DND-41 (cell line): ENCODE data around the gene WDHD1.

Source experiments
- ATAC-seq: fragments of 200-7000 bp; cut with Tn5 transposase; 3 replicates; pipeline ENCODE4 v1.9.1; 2021; ENCODE audit warnings: low read depth; ENCODE audit not compliant: insufficient read depth
- DNase-seq: peaks from one replicate; pipeline ENCODE4 v3.0.0-alpha.2; 2020
- H2AFZ ChIP-seq: 2 replicates; pipeline ENCODE4 v1.6.0; 2012; ENCODE audit warnings: low read depth, low read length
- H3K27ac ChIP-seq: 2 replicates; pipeline ENCODE4 v1.5.1; 2012; ENCODE audit warnings: low read length, inconsistent platforms
- H3K27me3 ChIP-seq: fragments of 200-600 bp; sonication (generic); 2 replicates; pipeline ENCODE4 v1.6.0; 2012; ENCODE audit warnings: low read length, mild to moderate bottlenecking, inconsistent platforms; ENCODE audit not compliant: insufficient read depth, poor library complexity
- H3K36me3 ChIP-seq: 2 replicates; pipeline ENCODE4 v1.5.1; 2012; ENCODE audit warnings: low read length, inconsistent platforms; ENCODE audit not compliant: insufficient read depth
- H3K4me1 ChIP-seq: 2 replicates; pipeline ENCODE4 v1.5.1; 2012; ENCODE audit warnings: mild to moderate bottlenecking, low read length; ENCODE audit not compliant: insufficient read depth
- H3K4me2 ChIP-seq: 2 replicates; pipeline ENCODE4 v1.6.0; 2012; ENCODE audit warnings: mild to moderate bottlenecking, moderate library complexity, low read length, inconsistent platforms; ENCODE audit not compliant: insufficient read depth
- H3K4me3 ChIP-seq, 2 experiments: fragments of 200-600 bp in 1 of 2; shearing (Covaris generic) in 1 of 2; 2 replicates each; pipeline ENCODE4 v1.5.1; 2012 to 2016; ENCODE audit warnings: inconsistent platforms in 2 of 2, low read length in 2 of 2, mild to moderate bottlenecking in 2 of 2, low read depth in 1 of 2, moderate library complexity in 1 of 2
- H3K79me2 ChIP-seq: 2 replicates; pipeline ENCODE4 v1.6.0; 2012; ENCODE audit warnings: low read length, inconsistent platforms; ENCODE audit not compliant: insufficient read depth
- H3K9ac ChIP-seq: 2 replicates; pipeline ENCODE4 v1.6.0; 2012; ENCODE audit warnings: low read depth, mild to moderate bottlenecking, inconsistent platforms, low read length, moderate library complexity
- H3K9me3 ChIP-seq: 2 replicates; pipeline ENCODE4 v1.5.1; 2012; ENCODE audit warnings: low read length, moderate library complexity, mild to moderate bottlenecking, inconsistent platforms; ENCODE audit not compliant: insufficient read depth, severe bottlenecking
- H4K20me1 ChIP-seq: 2 replicates; pipeline ENCODE4 v1.6.0; 2012; ENCODE audit warnings: low read length; ENCODE audit not compliant: insufficient read depth
- EZH2 ChIP-seq: IDR thresholded peaks from 3 replicates; pipeline ENCODE4 v1.6.1; 2012; ENCODE audit warnings: borderline replicate concordance, low read depth, mild to moderate bottlenecking, moderate library complexity, low read length, inconsistent platforms; ENCODE audit not compliant: severe bottlenecking
- TF ChIP-seq, protein P1 (sequence below): IDR thresholded peaks from 2 replicates; pipeline ENCODE4 v1.5.1; 2012; ENCODE audit warnings: borderline replicate concordance, low read length, moderate library complexity, mild to moderate bottlenecking; ENCODE audit not compliant: poor library complexity, severe bottlenecking; ENCODE audit errors: extremely low read depth

WDHD1 gene

DNA sequence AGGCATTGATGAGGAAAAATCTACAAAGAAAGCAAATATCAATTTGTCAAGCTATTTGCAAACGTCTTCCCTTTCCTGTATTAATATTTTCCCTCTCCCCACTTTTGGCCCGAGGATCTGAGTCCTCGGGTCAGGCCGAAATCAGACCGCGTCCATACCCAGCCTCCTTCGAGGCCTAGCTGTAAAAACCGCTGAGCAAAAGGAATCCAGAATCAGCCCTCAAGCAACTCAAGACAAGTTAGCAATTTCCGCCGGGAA is 24.2 kb upstream of the WDHD1 start:
- TF ChIP-seq EZH2, result no peak
- Histone ChIP-seq H2AFZ (peak overlapping the region; percentile 79), H3K9ac (peak overlapping the region; percentile 98), H3K27me3 (no peaks in the 10 kb centered on the region), H3K4me2 (peak overlapping the region; percentile 89), H3K4me3 (peak overlapping the region; percentile 14 to 83; a peak in 3 of 4 replicates), H3K4me1 (peaks cover 44% of the 10 kb centered on the region), H4K20me1 (peaks cover 37% of the 10 kb centered on the region), H3K27ac (peak overlapping the region; percentile 83), H3K9me3 (no peaks in the 10 kb centered on the region), H3K79me2 (peaks cover 46% of the 10 kb centered on the region), H3K36me3 (peaks cover 21% of the 10 kb centered on the region)
- DNase-seq, result no peak
- no peak for ATAC-seq

DNA sequence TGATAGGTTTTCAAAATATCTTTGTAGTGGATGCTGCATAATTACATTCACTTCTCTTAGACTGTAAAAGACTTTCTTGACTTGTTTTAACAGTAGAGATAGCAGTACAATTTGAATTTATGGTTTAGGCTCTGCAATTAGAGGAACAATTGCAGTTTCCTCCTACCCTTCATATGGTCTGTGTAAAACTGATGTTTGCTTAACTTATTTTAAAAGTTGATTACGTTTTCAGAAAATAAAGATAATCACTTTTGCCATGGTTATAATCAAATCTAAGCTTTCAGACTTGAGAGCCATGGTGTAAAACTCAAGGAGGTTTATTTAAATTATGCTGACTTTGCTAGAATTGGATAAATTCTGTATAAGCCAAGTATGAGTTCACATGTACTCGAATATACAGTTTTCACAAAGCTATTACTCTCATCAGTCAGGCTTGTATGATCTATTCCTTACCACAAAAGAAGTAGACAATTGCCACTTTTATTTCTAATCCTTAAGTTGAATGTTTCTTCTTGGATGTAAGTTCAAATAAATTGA is 22.1 kb upstream of the WDHD1 start:
- peaks cover 19% of the 10 kb centered on the region for H4K20me1 ChIP-seq
- H3K36me3 ChIP-seq, result peaks cover 23% of the 10 kb centered on the region
- H3K79me2 ChIP-seq, result peaks cover 25% of the 10 kb centered on the region
- no peaks in the 10 kb centered on the region for H3K27me3 ChIP-seq
- no peak overlapping the region for H2AFZ ChIP-seq
- no peaks in the 10 kb centered on the region for H3K9me3 ChIP-seq
- no peak overlapping the region for H3K4me3 ChIP-seq
- H3K27ac ChIP-seq, result no peak overlapping the region
- TF ChIP-seq, protein P1, sequence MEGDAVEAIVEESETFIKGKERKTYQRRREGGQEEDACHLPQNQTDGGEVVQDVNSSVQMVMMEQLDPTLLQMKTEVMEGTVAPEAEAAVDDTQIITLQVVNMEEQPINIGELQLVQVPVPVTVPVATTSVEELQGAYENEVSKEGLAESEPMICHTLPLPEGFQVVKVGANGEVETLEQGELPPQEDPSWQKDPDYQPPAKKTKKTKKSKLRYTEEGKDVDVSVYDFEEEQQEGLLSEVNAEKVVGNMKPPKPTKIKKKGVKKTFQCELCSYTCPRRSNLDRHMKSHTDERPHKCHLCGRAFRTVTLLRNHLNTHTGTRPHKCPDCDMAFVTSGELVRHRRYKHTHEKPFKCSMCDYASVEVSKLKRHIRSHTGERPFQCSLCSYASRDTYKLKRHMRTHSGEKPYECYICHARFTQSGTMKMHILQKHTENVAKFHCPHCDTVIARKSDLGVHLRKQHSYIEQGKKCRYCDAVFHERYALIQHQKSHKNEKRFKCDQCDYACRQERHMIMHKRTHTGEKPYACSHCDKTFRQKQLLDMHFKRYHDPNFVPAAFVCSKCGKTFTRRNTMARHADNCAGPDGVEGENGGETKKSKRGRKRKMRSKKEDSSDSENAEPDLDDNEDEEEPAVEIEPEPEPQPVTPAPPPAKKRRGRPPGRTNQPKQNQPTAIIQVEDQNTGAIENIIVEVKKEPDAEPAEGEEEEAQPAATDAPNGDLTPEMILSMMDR, result no peak
- no peak for TF ChIP-seq EZH2
- H3K9ac ChIP-seq, result no peak overlapping the region
- H3K4me2 ChIP-seq, result no peak overlapping the region
- no peak for ATAC-seq
- no peak for DNase-seq
- H3K4me1 ChIP-seq, result peaks cover 28% of the 10 kb centered on the region

DNA sequence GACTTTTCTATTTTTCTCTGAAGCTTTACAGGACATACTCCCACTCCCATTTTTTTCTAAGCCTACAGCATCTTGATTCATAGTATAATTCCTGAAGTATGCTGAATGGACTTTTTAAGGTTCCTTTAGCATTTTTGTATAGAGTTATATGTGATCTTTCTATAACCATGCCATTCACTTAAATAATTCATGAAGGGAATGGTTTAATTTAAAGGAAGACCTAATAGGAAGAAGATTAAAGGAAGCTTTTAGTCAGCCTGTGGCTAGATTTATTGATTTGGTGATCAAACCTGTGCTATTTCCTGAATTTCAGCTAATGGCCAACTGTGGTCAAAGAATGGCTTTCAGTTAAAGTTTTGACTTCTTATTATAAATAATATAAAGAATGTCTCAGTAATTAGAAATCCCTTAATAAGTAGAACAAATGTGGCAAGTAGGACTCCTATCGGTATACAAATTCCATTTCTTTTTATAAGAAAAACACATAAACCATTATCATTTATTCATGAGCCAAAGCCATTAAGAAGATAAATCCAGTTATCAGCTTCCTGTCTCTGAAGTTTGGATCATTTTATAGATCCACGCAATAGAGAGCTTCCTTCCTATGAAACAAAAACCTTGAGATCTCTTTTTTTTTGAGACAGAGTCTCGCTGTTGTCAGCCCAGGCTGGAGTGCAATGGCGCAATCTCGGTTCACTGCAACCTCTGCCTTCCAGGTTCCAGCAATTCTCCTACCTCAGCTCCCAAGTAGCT is 20.6 kb upstream of the WDHD1 start:
- H4K20me1 ChIP-seq, result peaks cover 4% of the 10 kb centered on the region; the same call in 1 of the 2 replicates
- H3K4me1 ChIP-seq, result peaks cover 13% of the 10 kb centered on the region
- H3K36me3 ChIP-seq, result peaks cover 28% of the 10 kb centered on the region
- no peak overlapping the region for H3K4me2 ChIP-seq
- H3K9ac ChIP-seq, result no peak overlapping the region
- no peak overlapping the region for H3K27ac ChIP-seq
- H3K79me2 ChIP-seq, result peaks cover 10% of the 10 kb centered on the region
- H3K27me3 ChIP-seq, result no peaks in the 10 kb centered on the region
- H2AFZ ChIP-seq, result no peak overlapping the region
- no peaks in the 10 kb centered on the region for H3K9me3 ChIP-seq
- TF ChIP-seq EZH2, result no peak
- TF ChIP-seq, protein P1, result no peak
- no peak overlapping the region for H3K4me3 ChIP-seq
- no peak for ATAC-seq
- no peak for DNase-seq

DNA sequence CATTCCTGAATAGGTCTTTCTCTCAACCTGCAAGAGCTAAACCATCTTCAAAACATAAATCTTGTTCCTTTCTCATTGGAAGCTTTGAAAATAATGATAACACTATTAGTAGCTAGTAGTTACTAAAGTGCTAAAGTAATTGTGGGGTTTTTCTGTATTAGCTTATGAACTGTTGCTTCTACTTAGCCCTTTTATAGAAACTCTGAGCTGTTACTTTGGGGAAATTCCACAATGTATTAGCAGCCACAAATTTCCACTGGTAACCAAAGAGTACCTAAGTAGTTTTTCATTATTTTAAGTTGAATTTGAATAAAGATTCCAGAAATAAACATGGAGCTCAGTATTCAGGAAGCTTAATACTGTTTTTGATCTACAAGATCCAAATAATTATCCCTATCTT is 18.2 kb upstream of the WDHD1 start:
- no peak overlapping the region for H3K4me3 ChIP-seq
- no peaks in the 10 kb centered on the region; the same call in 1 of the 2 replicates for H3K4me1 ChIP-seq
- ATAC-seq, result no peak
- peaks cover 11% of the 10 kb centered on the region for H3K79me2 ChIP-seq
- no peak overlapping the region for H3K4me2 ChIP-seq
- no peaks in the 10 kb centered on the region for H3K27me3 ChIP-seq
- no peaks in the 10 kb centered on the region for H3K9me3 ChIP-seq
- H2AFZ ChIP-seq, result no peak overlapping the region
- TF ChIP-seq, protein P1, result no peak
- no peak for TF ChIP-seq EZH2
- H3K36me3 ChIP-seq, result peaks cover 36% of the 10 kb centered on the region
- no peak overlapping the region for H3K27ac ChIP-seq
- H3K9ac ChIP-seq, result no peak overlapping the region
- DNase-seq, result no peak
- H4K20me1 ChIP-seq, result no peaks in the 10 kb centered on the region; the same call in 1 of the 2 replicates
